Mesenchymal stem cell (in vitro differentiated cells and primary cell): ENCODE data around the gene FIGNL2.
A peak's percentile ranks its signal among the peaks of the same experiment; 100 is the strongest.

Experiments used
- DNase-seq: peaks from one replicate; pipeline ENCODE4 v3.0.0-alpha.2; 2013
- H2AFZ ChIP-seq: one replicate; pipeline ENCODE4 v1.6.1; 2013; ENCODE audit warnings: low read depth, mild to moderate bottlenecking, control low read depth, inconsistent platforms, low read length, moderate library complexity
- H2AK5ac ChIP-seq: 2 replicates; pipeline ENCODE4 v1.6.1; 2013; ENCODE audit warnings: low read length, moderate library complexity, mild to moderate bottlenecking, inconsistent platforms; ENCODE audit not compliant: severe bottlenecking
- H2BK120ac ChIP-seq: one replicate; pipeline ENCODE4 v1.6.1; 2013; ENCODE audit warnings: low read depth, mild to moderate bottlenecking, inconsistent platforms, low read length, moderate library complexity
- H2BK12ac ChIP-seq, 2 experiments: one replicate each; pipeline ENCODE4 v1.6.1; 2013; ENCODE audit warnings: inconsistent platforms in 2 of 2, low read length in 2 of 2, mild to moderate bottlenecking in 2 of 2, moderate library complexity in 2 of 2, control low read depth in 1 of 2
- H2BK15ac ChIP-seq: one replicate; pipeline ENCODE4 v1.6.1; 2013; ENCODE audit warnings: mild to moderate bottlenecking, low read depth, inconsistent platforms; ENCODE audit not compliant: poor library complexity, severe bottlenecking
- H2BK5ac ChIP-seq: 2 replicates; pipeline ENCODE4 v1.6.1; 2013; ENCODE audit warnings: low read depth, mild to moderate bottlenecking, low read length, control low read depth, inconsistent platforms; ENCODE audit not compliant: poor library complexity, severe bottlenecking
- H3K14ac ChIP-seq, 2 experiments: one replicate each; pipeline ENCODE4 v1.6.1; 2013; ENCODE audit warnings: inconsistent platforms in 2 of 2, low read length in 2 of 2, control low read depth in 1 of 2, mild to moderate bottlenecking in 1 of 2, moderate library complexity in 1 of 2
- H3K18ac ChIP-seq, 2 experiments: one replicate each; pipeline ENCODE4 v1.6.1; 2013; ENCODE audit warnings: inconsistent platforms in 2 of 2, low read length in 2 of 2, control low read depth in 1 of 2, low read depth in 1 of 2, mild to moderate bottlenecking in 1 of 2
- H3K23ac ChIP-seq, 2 experiments: one replicate each; pipeline ENCODE4 v1.6.1; 2013; ENCODE audit warnings: inconsistent platforms in 2 of 2, low read length in 2 of 2, mild to moderate bottlenecking in 2 of 2, moderate library complexity in 2 of 2, control low read depth in 1 of 2
- H3K27ac ChIP-seq: 2 replicates; pipeline ENCODE4 v1.5.1; 2013; ENCODE audit warnings: mild to moderate bottlenecking, moderate library complexity, low read length, control low read depth, inconsistent platforms; ENCODE audit not compliant: poor library complexity, severe bottlenecking
- H3K27me3 ChIP-seq, 2 experiments: 2 replicates each; pipeline versions ENCODE4 v1.6.1 to v1.7.0; 2013; ENCODE audit warnings: low read length in 2 of 2, mild to moderate bottlenecking in 2 of 2, moderate library complexity in 2 of 2, control low read depth in 1 of 2, inconsistent platforms in 1 of 2; ENCODE audit not compliant: control insufficient read depth in 1 of 2, insufficient read depth in 1 of 2
- H3K36me3 ChIP-seq, 2 experiments: 2 replicates each; pipeline versions ENCODE4 v1.6.1 to v1.7.0; 2013; ENCODE audit warnings: low read length in 2 of 2, control low read depth in 1 of 2, inconsistent platforms in 1 of 2, low read depth in 1 of 2, mild to moderate bottlenecking in 1 of 2; ENCODE audit not compliant: insufficient read depth in 2 of 2, control insufficient read depth in 1 of 2
- H3K4ac ChIP-seq, 2 experiments: one replicate each; pipeline ENCODE4 v1.6.1; 2013; ENCODE audit warnings: inconsistent platforms in 2 of 2, low read length in 2 of 2, mild to moderate bottlenecking in 2 of 2, moderate library complexity in 2 of 2, control low read depth in 1 of 2, low read depth in 1 of 2
- H3K4me1 ChIP-seq: 2 replicates; pipeline ENCODE4 v1.6.1; 2013; ENCODE audit warnings: low read depth, low read length, control low read depth; ENCODE audit not compliant: control insufficient read depth, insufficient read depth
- H3K4me2 ChIP-seq: 2 replicates; pipeline ENCODE4 v1.6.1; 2013; ENCODE audit warnings: low read length, mild to moderate bottlenecking, inconsistent platforms; ENCODE audit not compliant: poor library complexity, severe bottlenecking
- H3K4me3 ChIP-seq, 2 experiments: 2 replicates each; pipeline versions ENCODE4 v1.5.1 to v1.7.0; 2013; ENCODE audit warnings: low read length in 2 of 2, mild to moderate bottlenecking in 2 of 2, control low read depth in 1 of 2, low read depth in 1 of 2; ENCODE audit not compliant: insufficient read depth in 1 of 2
- H3K79me1 ChIP-seq: replicated peaks from 2 replicates; pipeline ENCODE4 v1.6.1; 2013; ENCODE audit warnings: mild to moderate bottlenecking, control low read depth, low read length, inconsistent platforms; ENCODE audit not compliant: poor library complexity, severe bottlenecking
- H3K9ac ChIP-seq: 2 replicates; pipeline ENCODE4 v1.7.0; 2013; ENCODE audit warnings: mild to moderate bottlenecking, low read length, moderate library complexity
- H3K9me3 ChIP-seq: 2 replicates; pipeline ENCODE4 v1.7.0; 2013; ENCODE audit warnings: mild to moderate bottlenecking, low read length; ENCODE audit not compliant: control insufficient read depth
- H4K8ac ChIP-seq: one replicate; pipeline ENCODE4 v1.6.1; 2013; ENCODE audit warnings: inconsistent platforms, mild to moderate bottlenecking, low read length, moderate library complexity
- H4K91ac ChIP-seq: one replicate; pipeline ENCODE4 v1.6.1; 2013; ENCODE audit warnings: mild to moderate bottlenecking, low read length, inconsistent platforms
- WGBS: methylation state at CpG from one replicate; pipeline ENCODE4 v1.1.7; 2013; ENCODE audit warnings: mixed read lengths; 5-methylcytosine and 5-hydroxymethylcytosine counted together

Gene FIGNL2

GRCh38 chr12:51889216-51890132, 41.0 kb upstream of the FIGNL2 start:
- Histone ChIP-seq H3K4me3 (peak overlapping the region in 1 of 2 experiments; percentile 77), H2AK5ac (no peak overlapping the region), H3K4ac (peak overlapping the region; percentile 39 to 47), H3K18ac (peak overlapping the region in 1 of 2 experiments; percentile 82), H3K27me3 (no peaks in the 10 kb centered on the region), H2BK120ac (no peak overlapping the region), H3K79me1 (no peaks in the 10 kb centered on the region), H2AFZ (no peak overlapping the region), H2BK12ac (peak overlapping the region; percentile 29 to 89), H3K27ac (no peak overlapping the region), H3K4me1 (peaks cover 7% of the 10 kb centered on the region), H4K91ac (peak overlapping the region; percentile 70), H3K14ac (peak overlapping the region in 1 of 2 experiments; percentile 15), H3K9ac (peak overlapping the region; percentile 82), H3K23ac (no peak overlapping the region), H4K8ac (peak overlapping the region; percentile 56), H2BK5ac (no peak overlapping the region), H3K9me3 (no peaks in the 10 kb centered on the region), H3K4me2 (no peak overlapping the region), H2BK15ac (no peak overlapping the region), H3K36me3 (no peaks in the 10 kb centered on the region)
- DNase-seq, result no peak
- 88% methylated on average over 17 of the region's 21 CpGs for WGBS

DNA sequence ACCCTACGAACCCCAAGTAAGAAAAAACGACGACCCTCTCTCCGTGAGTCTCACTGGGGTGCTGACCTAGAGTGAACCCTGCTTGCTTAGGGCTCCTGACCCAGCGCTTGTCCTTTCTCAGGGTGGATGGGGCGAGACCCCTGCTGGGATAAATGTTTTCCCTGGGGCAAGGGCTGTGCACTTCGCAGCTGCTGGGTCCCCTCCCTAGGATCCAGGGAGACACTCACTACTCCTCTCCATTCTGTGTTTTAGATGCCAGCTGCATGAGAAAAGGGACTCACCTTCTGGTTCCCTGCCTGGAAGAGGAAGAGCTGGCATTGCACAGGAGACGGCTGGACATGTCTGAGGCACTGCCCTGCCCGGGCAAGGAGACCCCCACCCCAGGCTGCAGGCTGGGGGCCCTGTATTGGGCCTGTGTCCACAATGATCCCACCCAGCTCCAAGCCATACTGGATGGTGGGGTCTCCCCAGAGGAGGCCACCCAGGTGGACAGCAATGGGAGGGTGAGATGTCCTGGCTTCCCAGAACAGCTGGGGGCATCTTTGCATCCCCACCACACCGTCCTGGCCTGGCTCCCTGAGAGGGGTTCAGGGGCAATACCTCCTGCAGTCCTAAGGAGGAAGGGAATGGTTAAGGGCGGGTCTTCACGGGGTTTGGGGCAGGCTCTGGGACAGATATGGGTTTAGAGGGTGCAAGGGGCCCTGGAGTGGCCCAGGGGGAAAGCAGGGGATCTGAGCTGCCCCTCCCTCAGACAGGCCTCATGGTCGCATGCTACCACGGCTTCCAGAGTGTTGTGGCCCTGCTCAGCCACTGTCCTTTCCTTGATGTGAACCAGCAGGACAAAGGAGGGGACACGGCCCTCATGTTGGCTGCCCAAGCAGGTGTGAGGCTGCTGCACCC, 40.0 kb upstream of the FIGNL2 start:
- peak overlapping the region; percentile 59 to 91 for H3K4ac ChIP-seq
- no peaks in the 10 kb centered on the region for H3K36me3 ChIP-seq
- H3K27ac ChIP-seq, result no peak overlapping the region
- H3K23ac ChIP-seq, result peak overlapping the region in 1 of 2 experiments; percentile 53
- H2AFZ ChIP-seq, result peak overlapping the region; percentile 39
- peak overlapping the region in 1 of 2 experiments; percentile 77 for H3K4me3 ChIP-seq
- H3K4me1 ChIP-seq, result peaks cover 7% of the 10 kb centered on the region
- H2BK120ac ChIP-seq, result peak overlapping the region; percentile 22
- 68% methylated on average over 15 of the region's 15 CpGs for WGBS
- H3K9me3 ChIP-seq, result no peaks in the 10 kb centered on the region
- peak overlapping the region; percentile 82 for H3K9ac ChIP-seq
- no peaks in the 10 kb centered on the region for H3K27me3 ChIP-seq
- no peak overlapping the region for H2BK5ac ChIP-seq
- no peak for DNase-seq
- peak overlapping the region; percentile 78 for H4K91ac ChIP-seq
- H3K14ac ChIP-seq, result peak overlapping the region in 1 of 2 experiments; percentile 53
- no peak overlapping the region for H3K4me2 ChIP-seq
- peak overlapping the region; percentile 54 for H2BK15ac ChIP-seq
- H4K8ac ChIP-seq, result peak overlapping the region; percentile 88
- no peak overlapping the region for H2AK5ac ChIP-seq
- peak overlapping the region; percentile 81 to 82 for H3K18ac ChIP-seq
- no peaks in the 10 kb centered on the region for H3K79me1 ChIP-seq
- H2BK12ac ChIP-seq, result peak overlapping the region; percentile 89 to 90

GRCh38 chr12:51887476-51888315, 39.2 kb upstream of the FIGNL2 start, which contains the start of gene ANKRD33:
Gene ANKRD33, plus strand, starts transcription at chr12:51888103. Its CDS starts 84 bp downstream, at chr12:51888187.
- Histone ChIP-seq H3K27me3 (no peaks in the 10 kb centered on the region), H3K9ac (peak within 1 kb of the TSS; percentile 82), H2BK5ac (no peak within 1 kb of the TSS), H3K4ac (peak within 1 kb of the TSS; percentile 59 to 91), H3K14ac (peak within 1 kb of the TSS in 1 of 2 experiments; percentile 53), H3K9me3 (no peaks in the 10 kb centered on the region), H4K91ac (peak within 1 kb of the TSS; percentile 78), H3K36me3 (no peaks in the 10 kb centered on the region), H2AK5ac (no peak within 1 kb of the TSS), H2BK15ac (peak within 1 kb of the TSS; percentile 54), H2BK12ac (peak within 1 kb of the TSS; percentile 89 to 90), H3K79me1 (no peaks in the 10 kb centered on the region), H3K4me1 (peaks cover 7% of the 10 kb centered on the region), H3K23ac (peak within 1 kb of the TSS in 1 of 2 experiments; percentile 53), H3K4me3 (peak within 1 kb of the TSS in 1 of 2 experiments; percentile 77), H3K4me2 (no peak within 1 kb of the TSS), H2BK120ac (peak within 1 kb of the TSS; percentile 55), H3K27ac (no peak within 1 kb of the TSS), H3K18ac (peak within 1 kb of the TSS; percentile 81 to 82), H2AFZ (peak within 1 kb of the TSS; percentile 39), H4K8ac (peak within 1 kb of the TSS; percentile 88)
- WGBS, result 48% methylated on average over 41 of the region's 41 CpGs
- DNase-seq, result peak; percentile 68
